ENCODE data around the gene SPDEF.

DNA sequence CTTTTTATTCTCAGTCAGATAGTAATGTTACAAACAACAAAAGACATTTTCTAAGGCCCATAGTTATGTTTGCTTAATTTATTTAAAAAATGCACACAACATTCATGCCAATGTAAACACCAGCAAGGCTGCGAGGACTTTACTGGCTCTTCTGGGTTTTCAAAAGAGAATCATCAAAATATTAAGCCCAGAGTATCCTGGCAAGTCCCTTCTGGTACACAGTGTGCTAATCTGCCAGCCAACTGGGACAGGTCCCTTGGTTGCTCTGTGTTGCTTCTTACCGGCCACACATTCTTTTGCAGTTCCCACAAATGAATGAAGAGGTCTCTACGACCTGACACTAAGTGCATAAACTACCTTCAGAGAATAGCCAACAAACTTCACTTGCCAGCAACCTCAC lies 42.6 kb upstream of the SPDEF start:
- TF ChIP-seq, protein P1, sequence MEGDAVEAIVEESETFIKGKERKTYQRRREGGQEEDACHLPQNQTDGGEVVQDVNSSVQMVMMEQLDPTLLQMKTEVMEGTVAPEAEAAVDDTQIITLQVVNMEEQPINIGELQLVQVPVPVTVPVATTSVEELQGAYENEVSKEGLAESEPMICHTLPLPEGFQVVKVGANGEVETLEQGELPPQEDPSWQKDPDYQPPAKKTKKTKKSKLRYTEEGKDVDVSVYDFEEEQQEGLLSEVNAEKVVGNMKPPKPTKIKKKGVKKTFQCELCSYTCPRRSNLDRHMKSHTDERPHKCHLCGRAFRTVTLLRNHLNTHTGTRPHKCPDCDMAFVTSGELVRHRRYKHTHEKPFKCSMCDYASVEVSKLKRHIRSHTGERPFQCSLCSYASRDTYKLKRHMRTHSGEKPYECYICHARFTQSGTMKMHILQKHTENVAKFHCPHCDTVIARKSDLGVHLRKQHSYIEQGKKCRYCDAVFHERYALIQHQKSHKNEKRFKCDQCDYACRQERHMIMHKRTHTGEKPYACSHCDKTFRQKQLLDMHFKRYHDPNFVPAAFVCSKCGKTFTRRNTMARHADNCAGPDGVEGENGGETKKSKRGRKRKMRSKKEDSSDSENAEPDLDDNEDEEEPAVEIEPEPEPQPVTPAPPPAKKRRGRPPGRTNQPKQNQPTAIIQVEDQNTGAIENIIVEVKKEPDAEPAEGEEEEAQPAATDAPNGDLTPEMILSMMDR (IDR thresholded peaks at IDR 0.05; ENCODE audit: low read length), result no peak
- no peak for TF ChIP-seq EZH2 (IDR thresholded peaks at IDR 0.05; ENCODE audit: borderline replicate concordance, low read length)
